DND-41 (cell line): ENCODE measurements around the gene VCAM1.

ENCODE experiments used
- ATAC-seq: fragments of 200-7000 bp; cut with Tn5 transposase; 3 replicates; pipeline ENCODE4 v1.9.1; 2021; ENCODE audit warnings: low read depth; ENCODE audit not compliant: insufficient read depth
- DNase-seq: peaks from one replicate; pipeline ENCODE4 v3.0.0-alpha.2; 2020
- H2AFZ ChIP-seq: 2 replicates; pipeline ENCODE4 v1.6.0; 2012; ENCODE audit warnings: low read depth, low read length
- H3K27ac ChIP-seq: 2 replicates; pipeline ENCODE4 v1.5.1; 2012; ENCODE audit warnings: low read length, inconsistent platforms
- H3K27me3 ChIP-seq: fragments of 200-600 bp; sonication (generic); 2 replicates; pipeline ENCODE4 v1.6.0; 2012; ENCODE audit warnings: low read length, mild to moderate bottlenecking, inconsistent platforms; ENCODE audit not compliant: insufficient read depth, poor library complexity
- H3K36me3 ChIP-seq: 2 replicates; pipeline ENCODE4 v1.5.1; 2012; ENCODE audit warnings: low read length, inconsistent platforms; ENCODE audit not compliant: insufficient read depth
- H3K4me1 ChIP-seq: 2 replicates; pipeline ENCODE4 v1.5.1; 2012; ENCODE audit warnings: mild to moderate bottlenecking, low read length; ENCODE audit not compliant: insufficient read depth
- H3K4me2 ChIP-seq: 2 replicates; pipeline ENCODE4 v1.6.0; 2012; ENCODE audit warnings: mild to moderate bottlenecking, moderate library complexity, low read length, inconsistent platforms; ENCODE audit not compliant: insufficient read depth
- H3K4me3 ChIP-seq, 2 experiments: fragments of 200-600 bp in 1 of 2; shearing (Covaris generic) in 1 of 2; 2 replicates each; pipeline ENCODE4 v1.5.1; 2012 to 2016; ENCODE audit warnings: inconsistent platforms in 2 of 2, low read length in 2 of 2, mild to moderate bottlenecking in 2 of 2, low read depth in 1 of 2, moderate library complexity in 1 of 2
- H3K79me2 ChIP-seq: 2 replicates; pipeline ENCODE4 v1.6.0; 2012; ENCODE audit warnings: low read length, inconsistent platforms; ENCODE audit not compliant: insufficient read depth
- H3K9ac ChIP-seq: 2 replicates; pipeline ENCODE4 v1.6.0; 2012; ENCODE audit warnings: low read depth, mild to moderate bottlenecking, inconsistent platforms, low read length, moderate library complexity
- H3K9me3 ChIP-seq: 2 replicates; pipeline ENCODE4 v1.5.1; 2012; ENCODE audit warnings: low read length, moderate library complexity, mild to moderate bottlenecking, inconsistent platforms; ENCODE audit not compliant: insufficient read depth, severe bottlenecking
- H4K20me1 ChIP-seq: 2 replicates; pipeline ENCODE4 v1.6.0; 2012; ENCODE audit warnings: low read length; ENCODE audit not compliant: insufficient read depth
- CTCF ChIP-seq: IDR thresholded peaks from 2 replicates; pipeline ENCODE4 v1.5.1; 2012; ENCODE audit warnings: borderline replicate concordance, low read length, moderate library complexity, mild to moderate bottlenecking; ENCODE audit not compliant: poor library complexity, severe bottlenecking; ENCODE audit errors: extremely low read depth
- EZH2 ChIP-seq: IDR thresholded peaks from 3 replicates; pipeline ENCODE4 v1.6.1; 2012; ENCODE audit warnings: borderline replicate concordance, low read depth, mild to moderate bottlenecking, moderate library complexity, low read length, inconsistent platforms; ENCODE audit not compliant: severe bottlenecking

VCAM1 gene

GRCh38 chr1:100731758-100732157 lies 12.2 kb downstream of the VCAM1 start:
- Histone ChIP-seq H3K36me3 (no peaks in the 10 kb centered on the region), H3K4me1 (no peaks in the 10 kb centered on the region), H3K79me2 (no peaks in the 10 kb centered on the region), H3K4me3 (no peak overlapping the region), H2AFZ (no peak overlapping the region), H3K27ac (no peak overlapping the region), H3K27me3 (no peaks in the 10 kb centered on the region), H4K20me1 (no peaks in the 10 kb centered on the region), H3K4me2 (no peak overlapping the region), H3K9ac (no peak overlapping the region), H3K9me3 (no peaks in the 10 kb centered on the region)
- DNase-seq (no peak), ATAC-seq (no peak)
- TF ChIP-seq CTCF = no peak
- no peak for TF ChIP-seq EZH2

- Histone ChIP-seq H3K9me3 (no peaks in the 10 kb centered on the region), H3K79me2 (no peaks in the 10 kb centered on the region), H3K27me3 (no peaks in the 10 kb centered on the region), H3K4me1 (no peaks in the 10 kb centered on the region), H3K4me2 (no peak overlapping the region), H2AFZ (no peak overlapping the region), H3K36me3 (no peaks in the 10 kb centered on the region), H3K9ac (no peak overlapping the region), H4K20me1 (no peaks in the 10 kb centered on the region), H3K4me3 (no peak overlapping the region), H3K27ac (no peak overlapping the region)
- TF ChIP-seq EZH2 (no peak), CTCF (no peak)
- no peak for ATAC-seq
- DNase-seq = no peak
Observed at GRCh38 chr1:100734676-100735075, 15.1 kb downstream of the VCAM1 start.

GRCh38 chr1:100735244-100735643 lies 15.7 kb downstream of the VCAM1 start:
- Histone ChIP-seq H3K79me2 (no peaks in the 10 kb centered on the region), H3K4me3 (no peak overlapping the region), H2AFZ (no peak overlapping the region), H3K9ac (no peak overlapping the region), H3K4me2 (no peak overlapping the region), H3K4me1 (no peaks in the 10 kb centered on the region), H3K36me3 (no peaks in the 10 kb centered on the region), H3K9me3 (no peaks in the 10 kb centered on the region), H3K27me3 (no peaks in the 10 kb centered on the region), H3K27ac (no peak overlapping the region), H4K20me1 (no peaks in the 10 kb centered on the region)
- ATAC-seq (no peak), DNase-seq (no peak)
- no peak for TF ChIP-seq CTCF
- TF ChIP-seq EZH2 = no peak

DNA sequence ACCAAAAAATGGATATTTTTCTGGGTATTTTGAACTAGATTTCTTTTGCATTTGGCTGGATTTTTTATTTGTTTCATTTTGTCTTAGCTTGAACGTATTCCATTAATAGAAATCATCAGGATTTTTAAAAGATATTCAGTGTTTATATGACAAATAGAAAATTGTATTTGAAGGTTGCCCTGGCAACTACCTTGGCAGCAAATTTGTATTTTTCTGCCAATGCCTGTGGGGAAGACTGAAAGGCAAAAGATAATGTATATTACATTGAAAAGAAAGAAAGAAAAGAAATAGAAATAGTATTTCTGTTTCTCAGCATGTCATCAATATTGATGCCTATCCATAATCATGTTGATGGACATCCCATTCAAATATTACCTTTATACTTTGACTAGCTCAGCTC lies 16.8 kb downstream of the VCAM1 start:
- no peaks in the 10 kb centered on the region for H3K79me2 ChIP-seq
- H3K27me3 ChIP-seq = no peaks in the 10 kb centered on the region
- no peaks in the 10 kb centered on the region for H3K9me3 ChIP-seq
- no peak overlapping the region for H3K9ac ChIP-seq
- ATAC-seq = no peak
- H3K4me3 ChIP-seq = no peak overlapping the region
- H3K36me3 ChIP-seq = no peaks in the 10 kb centered on the region
- H2AFZ ChIP-seq = no peak overlapping the region
- H3K27ac ChIP-seq = no peak overlapping the region
- no peaks in the 10 kb centered on the region for H3K4me1 ChIP-seq
- DNase-seq = no peak
- TF ChIP-seq EZH2 (no peak), CTCF (no peak)
- H4K20me1 ChIP-seq = no peaks in the 10 kb centered on the region
- H3K4me2 ChIP-seq = no peak overlapping the region
